ENCODE measurements around the gene TMEM132C.

DNA sequence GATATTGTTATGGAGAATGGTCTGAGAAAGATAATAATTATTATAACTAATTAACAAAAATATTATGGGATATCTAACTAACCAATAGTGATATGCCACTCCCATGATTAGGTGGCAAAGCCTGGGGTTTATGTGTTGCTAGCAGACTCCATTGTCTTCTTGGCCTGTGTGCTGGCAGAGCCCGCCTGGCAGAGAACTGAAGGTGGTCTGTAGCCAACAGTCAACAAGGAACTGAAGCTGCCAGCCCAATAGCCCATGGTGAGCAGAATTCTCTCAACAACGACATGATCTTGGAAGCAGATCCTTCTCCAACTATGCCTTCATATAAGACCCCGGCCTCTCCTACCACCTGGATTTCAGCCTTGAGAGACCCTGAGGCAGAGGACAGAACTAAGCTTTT is 298.0 kb downstream of the TMEM132C start:
- TF ChIP-seq, protein P1, sequence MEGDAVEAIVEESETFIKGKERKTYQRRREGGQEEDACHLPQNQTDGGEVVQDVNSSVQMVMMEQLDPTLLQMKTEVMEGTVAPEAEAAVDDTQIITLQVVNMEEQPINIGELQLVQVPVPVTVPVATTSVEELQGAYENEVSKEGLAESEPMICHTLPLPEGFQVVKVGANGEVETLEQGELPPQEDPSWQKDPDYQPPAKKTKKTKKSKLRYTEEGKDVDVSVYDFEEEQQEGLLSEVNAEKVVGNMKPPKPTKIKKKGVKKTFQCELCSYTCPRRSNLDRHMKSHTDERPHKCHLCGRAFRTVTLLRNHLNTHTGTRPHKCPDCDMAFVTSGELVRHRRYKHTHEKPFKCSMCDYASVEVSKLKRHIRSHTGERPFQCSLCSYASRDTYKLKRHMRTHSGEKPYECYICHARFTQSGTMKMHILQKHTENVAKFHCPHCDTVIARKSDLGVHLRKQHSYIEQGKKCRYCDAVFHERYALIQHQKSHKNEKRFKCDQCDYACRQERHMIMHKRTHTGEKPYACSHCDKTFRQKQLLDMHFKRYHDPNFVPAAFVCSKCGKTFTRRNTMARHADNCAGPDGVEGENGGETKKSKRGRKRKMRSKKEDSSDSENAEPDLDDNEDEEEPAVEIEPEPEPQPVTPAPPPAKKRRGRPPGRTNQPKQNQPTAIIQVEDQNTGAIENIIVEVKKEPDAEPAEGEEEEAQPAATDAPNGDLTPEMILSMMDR (IDR thresholded peaks at IDR 0.05): no peak
- no peak for TF ChIP-seq RAD21 (conservative IDR thresholded peaks at IDR 0.05 in 1 of 2, IDR thresholded peaks at IDR 0.05 in 1 of 2)
- TF ChIP-seq RCOR1 (IDR thresholded peaks at IDR 0.05; ENCODE audit: low read depth, low read length): no peak
